Aorta (tissue), 5 donors: ENCODE results near the gene SYT14. TPM values are rescaled to one million over a fixed set of nuclear protein-coding genes. Genes with fewer than 3 reads are reported as not detected.

Experiments
- ATAC-seq: fragments of 200-7000 bp; cut with Tn5 transposase; one replicate; pipeline ENCODE4 v1.9.1; 2022; ENCODE audit warnings: moderate library complexity; ENCODE audit not compliant: low FRiP score
- DNase-seq, 2 donors: peaks; one replicate each; pipeline ENCODE4 v3.0.0-alpha.2; 2020
- H3K27ac ChIP-seq, 2 donors: one replicate each; pipeline ENCODE4 v1.5.1; 2013; ENCODE audit warnings: low read length in 2 of 2, mild to moderate bottlenecking in 2 of 2, moderate library complexity in 2 of 2, control low read depth in 1 of 2, inconsistent platforms in 1 of 2, low read depth in 1 of 2
- H3K27me3 ChIP-seq, 2 donors: one replicate each; pipeline ENCODE4 v1.6.1; 2013; ENCODE audit warnings: control low read depth in 1 of 2, low read length in 1 of 2, mild to moderate bottlenecking in 1 of 2, moderate library complexity in 1 of 2; ENCODE audit not compliant: insufficient read depth in 2 of 2, control insufficient read depth in 1 of 2
- H3K36me3 ChIP-seq, 2 donors: one replicate each; pipeline ENCODE4 v1.6.1; 2013; ENCODE audit warnings: control low read depth in 1 of 2, low read length in 1 of 2, mild to moderate bottlenecking in 1 of 2; ENCODE audit not compliant: insufficient read depth in 2 of 2, control insufficient read depth in 1 of 2
- H3K4me1 ChIP-seq, 2 donors: one replicate each; pipeline ENCODE4 v1.6.1; 2013; ENCODE audit warnings: low read length in 2 of 2, control low read depth in 1 of 2, mild to moderate bottlenecking in 1 of 2, moderate library complexity in 1 of 2; ENCODE audit not compliant: insufficient read depth in 2 of 2, control insufficient read depth in 1 of 2
- H3K4me3 ChIP-seq, 2 donors: one replicate each; pipeline ENCODE4 v1.5.1; 2013; ENCODE audit warnings: low read length in 2 of 2, control low read depth in 1 of 2, mild to moderate bottlenecking in 1 of 2
- H3K9me3 ChIP-seq: one replicate; pipeline ENCODE4 v1.6.1; 2013; ENCODE audit warnings: mild to moderate bottlenecking, low read length; ENCODE audit not compliant: control insufficient read depth
- WGBS, 2 donors: extraction: QIAGEN DNeasy Blood & Tissue Kit; methylation state at CpG; one replicate each; pipeline ENCODE4 v1.1.7; 2013; 5-methylcytosine and 5-hydroxymethylcytosine counted together
- intact Hi-C, 2 donors: fragments of 100-400 bp; cut with DNase I; formaldehyde crosslinking; loops; one replicate each; pipeline versions ENCODE4 v1.14.2 to v1.15.0; 2022
- polyA plus RNA-seq, 2 donors: library from polyadenylated mRNA; stranded (reverse); fragments of 200-250 nt; gene quantifications; one replicate each; pipeline ENCODE4 v1.2.3, GENCODE V29; 2013
- total RNA-seq, 2 donors: library from RNA; stranded (reverse); fragmentation: NEBNext Ultra II Directional; extraction: Animal tissue kit (Norgen Biotek cat#: 25700); gene quantifications; one replicate each; pipeline ENCODE4 v1.2.1, GENCODE V29; 2021
- donor health status: healthy with polysubstance abuse.
- donor health status: Bipolar disorder and iron deficiency.
- donor health status: DM: no; HTN: no; CAD: no.
- donor health status: DM: no; HTN: no; CAD: no.
- donor health status: DM: yes; HTN: yes; CAD: no.

SYT14 gene
- total and polyA plus RNA-seq, 4 donors: 0.13 TPM; not detected in 3

GRCh38 chr1:209989525-209989924, 51.5 kb downstream of the SYT14 start:
- DNase-seq: no peak
- Histone ChIP-seq H3K36me3 (no peaks in the 10 kb centered on the region), H3K4me3 (no peak overlapping the region), H3K9me3 (peaks cover 8% of the 10 kb centered on the region), H3K27ac (no peak overlapping the region), H3K27me3 (peaks cover 0 to 4% of the 10 kb centered on the region in 2 donors), H3K4me1 (no peaks in the 10 kb centered on the region)
- no peak for ATAC-seq
- WGBS, 2 donors: 22 to 29% methylated on average over 3 of the region's 3 CpGs
- intact Hi-C loops: loop anchor here in 1 of 2 donors (10.0 kb wide), 1 partner anchor 125 kb away; no protein-coding TSS in a partner anchor

DNA sequence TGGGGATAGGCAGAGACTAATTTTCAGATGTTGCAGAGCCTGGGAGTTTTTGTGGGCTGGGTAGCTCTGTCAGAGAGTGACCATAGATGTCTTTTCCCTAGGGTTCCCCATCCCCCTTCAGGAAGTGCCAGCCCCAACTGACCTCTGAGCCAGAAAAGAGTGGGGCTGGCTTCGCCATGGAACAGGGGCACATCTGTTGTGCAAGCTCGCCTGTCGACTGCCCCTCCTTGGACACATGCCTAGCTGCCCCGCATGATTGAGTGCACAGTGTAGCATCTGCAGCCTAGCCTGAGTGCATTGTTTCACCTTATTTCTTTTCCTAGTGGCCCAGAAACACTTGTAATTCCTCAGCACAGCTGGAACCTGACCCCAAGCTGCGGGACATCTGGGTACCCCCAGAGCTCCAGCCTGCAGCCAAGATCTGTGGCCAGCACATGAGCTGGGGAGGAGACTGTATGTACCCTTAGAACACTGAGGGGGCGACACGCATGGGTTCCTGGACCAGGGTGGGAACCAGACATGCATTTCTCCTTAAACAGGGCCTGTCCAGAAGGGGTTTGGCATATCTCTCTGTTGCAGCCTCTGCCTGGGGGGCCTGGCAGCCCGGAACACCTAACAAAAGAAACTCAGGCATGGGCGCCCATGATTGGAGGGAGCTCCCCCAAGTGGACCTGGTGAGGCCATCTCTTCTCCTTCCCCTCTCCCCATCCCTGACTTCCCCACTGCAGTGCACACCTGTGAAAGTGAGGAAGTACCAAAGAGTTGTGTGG, 55.2 kb downstream of the SYT14 start:
- Histone ChIP-seq H3K4me1 (no peaks in the 10 kb centered on the region), H3K9me3 (no peaks in the 10 kb centered on the region), H3K27ac (no peak overlapping the region), H3K27me3 (peaks cover 0 to 2% of the 10 kb centered on the region in 2 donors), H3K4me3 (no peak overlapping the region), H3K36me3 (no peaks in the 10 kb centered on the region)
- DNase-seq (no peak), ATAC-seq (no peak)
- intact Hi-C loops: loop anchor here in 1 of 2 donors (5.0 kb wide), 1 partner anchor 131 kb away; no protein-coding TSS in a partner anchor
- WGBS, 2 donors: 58 to 65% methylated on average over 9 of the region's 9 CpGs

DNA sequence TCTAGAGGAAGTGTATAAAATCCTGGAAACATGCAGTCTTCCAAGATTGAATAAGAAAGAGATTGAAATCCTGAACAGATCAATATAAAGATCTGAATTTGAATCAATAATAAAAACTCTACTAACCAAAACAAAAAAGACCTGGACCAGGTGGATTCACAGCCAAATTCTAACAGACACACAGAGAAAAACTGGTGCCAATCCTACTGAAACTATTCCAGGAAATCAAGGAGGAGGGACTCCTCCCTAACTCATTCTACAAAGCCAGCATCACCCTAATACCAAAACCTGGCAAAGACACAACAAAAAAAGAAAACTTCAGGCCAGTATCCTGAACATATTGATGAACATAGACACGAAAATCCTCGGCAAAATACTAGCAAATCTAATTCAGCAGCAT, 58.3 kb downstream of the SYT14 start:
- Histone ChIP-seq H3K9me3 (no peaks in the 10 kb centered on the region), H3K27ac (no peak overlapping the region), H3K27me3 (peaks cover 0 to 2% of the 10 kb centered on the region in 2 donors), H3K4me1 (no peaks in the 10 kb centered on the region), H3K36me3 (no peaks in the 10 kb centered on the region), H3K4me3 (no peak overlapping the region)
- 56 to 61% methylated on average over 2 of the region's 2 CpGs for WGBS, 2 donors
- no peak for ATAC-seq
- no peak for DNase-seq
- intact Hi-C loops: no loop called here

GRCh38 chr1:209999005-209999404, 61.0 kb downstream of the SYT14 start:
- H3K27me3 ChIP-seq: no peaks in the 10 kb centered on the region
- no peaks in the 10 kb centered on the region for H3K36me3 ChIP-seq
- H3K4me3 ChIP-seq: no peak overlapping the region
- no peak for DNase-seq
- 52% methylated on average over 1 of the region's 1 CpG for WGBS, 2 donors
- no peaks in the 10 kb centered on the region for H3K9me3 ChIP-seq
- H3K27ac ChIP-seq: no peak overlapping the region
- intact Hi-C loops: no loop called here
- no peak for ATAC-seq
- H3K4me1 ChIP-seq: no peaks in the 10 kb centered on the region

DNA sequence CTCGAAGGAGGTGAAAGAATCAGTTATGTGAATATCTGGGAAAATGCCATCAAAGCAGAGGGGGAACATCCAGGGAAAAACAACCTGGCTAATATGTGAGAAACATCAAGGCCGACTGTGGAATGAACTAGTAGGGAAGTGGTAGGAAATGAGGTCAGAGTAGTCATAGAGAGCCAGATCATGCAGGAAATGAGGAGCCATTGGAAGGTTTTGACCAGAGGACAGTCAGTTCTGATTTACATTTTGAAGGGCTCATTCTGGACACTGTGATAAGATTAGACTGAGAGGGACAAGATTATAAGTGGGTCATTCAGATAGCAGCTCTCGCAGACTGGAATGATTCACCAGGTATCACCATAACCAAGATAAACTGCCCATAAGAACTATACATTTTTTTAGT, 63.7 kb downstream of the SYT14 start:
- H3K36me3 ChIP-seq: no peaks in the 10 kb centered on the region
- no peak overlapping the region for H3K27ac ChIP-seq
- ATAC-seq (no peak), DNase-seq (no peak)
- intact Hi-C loops: no loop called here
- H3K4me3 ChIP-seq: no peak overlapping the region
- no peaks in the 10 kb centered on the region for H3K4me1 ChIP-seq
- no peaks in the 10 kb centered on the region for H3K27me3 ChIP-seq
- no peaks in the 10 kb centered on the region for H3K9me3 ChIP-seq
- 65 to 68% methylated on average over 3 of the region's 3 CpGs for WGBS, 2 donors

DNA sequence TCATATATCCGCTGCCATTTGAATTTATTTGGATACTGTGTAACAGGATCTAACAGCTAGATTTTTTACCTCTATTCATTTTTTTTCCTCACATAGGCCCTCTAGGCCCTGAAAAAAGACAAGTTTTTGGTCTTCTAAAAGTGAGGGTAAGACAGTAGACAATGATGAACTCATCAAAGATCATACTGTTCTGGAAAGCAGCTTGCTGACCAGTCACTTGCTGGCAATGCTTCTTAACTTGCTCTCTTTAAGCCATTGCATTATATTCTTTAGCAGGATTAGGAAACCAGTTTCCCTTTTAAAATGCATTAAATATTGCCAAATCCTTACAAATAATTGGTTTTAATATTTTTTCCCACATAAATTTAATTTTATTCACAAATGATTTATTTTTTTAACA, 65.5 kb downstream of the SYT14 start:
- Histone ChIP-seq H3K4me1 (no peaks in the 10 kb centered on the region), H3K36me3 (no peaks in the 10 kb centered on the region), H3K27ac (no peak overlapping the region), H3K4me3 (no peak overlapping the region), H3K9me3 (no peaks in the 10 kb centered on the region), H3K27me3 (no peaks in the 10 kb centered on the region)
- DNase-seq (no peak), ATAC-seq (no peak)
- 88 to 90% methylated on average over 1 of the region's 1 CpG for WGBS, 2 donors
- intact Hi-C loops: no loop called here

DNA sequence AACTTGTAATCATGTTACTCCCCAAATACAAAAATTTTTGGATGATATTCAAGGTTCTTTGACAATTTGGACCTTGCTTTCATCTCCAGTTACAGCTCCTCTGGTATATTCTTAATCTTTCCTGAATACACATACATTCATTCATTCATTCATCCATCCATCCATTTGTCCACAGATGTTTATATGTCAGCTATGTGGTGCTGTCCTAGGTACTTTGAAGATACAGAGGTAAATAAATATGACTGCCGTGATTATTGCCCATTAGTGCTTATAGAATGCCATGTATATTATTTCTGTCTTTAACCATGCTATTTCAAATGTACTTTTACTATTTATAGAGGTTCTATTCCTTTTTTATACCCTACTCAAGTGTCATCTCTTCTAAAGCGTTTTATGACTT, 72.1 kb downstream of the SYT14 start:
- Histone ChIP-seq H3K4me3 (no peak overlapping the region), H3K4me1 (no peaks in the 10 kb centered on the region), H3K27me3 (no peaks in the 10 kb centered on the region), H3K36me3 (no peaks in the 10 kb centered on the region), H3K27ac (no peak overlapping the region), H3K9me3 (peaks cover 2% of the 10 kb centered on the region)
- 75 to 78% methylated on average over 2 of the region's 2 CpGs for WGBS, 2 donors
- no peak for ATAC-seq
- intact Hi-C loops: no loop called here
- DNase-seq: no peak

DNA sequence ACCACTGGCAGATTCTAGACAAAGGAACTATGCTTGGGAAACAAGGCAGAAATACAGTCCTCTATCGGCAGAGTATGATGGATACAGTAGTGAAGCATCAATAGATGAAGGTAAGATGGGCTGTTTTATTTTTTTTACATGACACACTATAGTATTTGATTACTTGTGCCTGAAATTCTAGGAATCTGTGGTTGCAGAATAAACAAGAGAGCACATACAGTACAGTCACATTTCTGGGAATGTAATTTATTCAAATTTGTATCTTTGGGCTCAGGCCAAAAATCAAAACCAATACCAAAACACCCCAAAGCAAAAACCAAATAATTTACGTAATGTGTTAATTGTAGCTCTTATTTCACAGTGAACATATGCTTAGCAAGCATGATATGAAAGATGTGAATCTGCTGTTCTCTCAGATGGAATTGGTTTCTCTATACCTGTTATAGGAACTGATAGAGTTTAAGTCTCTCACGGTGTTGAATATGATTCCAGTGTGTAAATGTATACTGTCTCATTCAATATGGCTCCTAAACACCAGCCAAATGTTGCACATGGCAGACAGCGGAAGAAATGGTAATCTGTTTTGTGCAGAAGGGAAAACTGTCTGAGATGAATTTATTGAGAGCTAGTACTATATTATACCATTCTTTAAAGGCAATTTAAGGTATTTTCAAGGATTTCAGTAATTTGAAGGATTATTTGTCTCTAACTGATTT, 83.3 kb downstream of the SYT14 start:
- Histone ChIP-seq H3K27ac (no peak overlapping the region), H3K36me3 (no peaks in the 10 kb centered on the region), H3K9me3 (no peaks in the 10 kb centered on the region), H3K4me1 (no peaks in the 10 kb centered on the region), H3K27me3 (no peaks in the 10 kb centered on the region), H3K4me3 (no peak overlapping the region)
- ATAC-seq (no peak), DNase-seq (no peak)
- 82 to 86% methylated on average over 4 of the region's 4 CpGs for WGBS, 2 donors
- intact Hi-C loops: no loop called here

DNA sequence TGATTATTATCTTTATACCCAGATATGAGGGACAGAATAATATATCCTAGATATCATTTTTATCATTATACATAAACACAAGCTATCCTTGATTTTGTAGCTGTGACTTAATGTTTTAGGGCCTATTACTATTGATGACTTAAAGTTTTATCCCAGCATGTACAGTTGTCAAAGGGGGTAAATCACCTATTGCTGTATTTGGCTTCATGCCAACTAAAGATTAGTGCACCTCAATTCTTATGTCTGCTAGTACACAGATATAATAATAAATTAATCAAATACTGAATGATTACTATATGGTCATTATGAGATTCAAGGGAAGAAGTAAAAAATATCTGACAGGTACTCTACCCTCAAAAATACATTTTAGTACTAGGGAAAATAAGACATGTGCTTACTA, 84.0 kb downstream of the SYT14 start:
- DNase-seq (no peak), ATAC-seq (no peak)
- no peaks in the 10 kb centered on the region for H3K36me3 ChIP-seq
- H3K4me3 ChIP-seq: no peak overlapping the region
- intact Hi-C loops: no loop called here
- H3K27me3 ChIP-seq: no peaks in the 10 kb centered on the region
- no peaks in the 10 kb centered on the region for H3K4me1 ChIP-seq
- H3K9me3 ChIP-seq: no peaks in the 10 kb centered on the region
- no peak overlapping the region for H3K27ac ChIP-seq
